Measurements from ENCODE around the gene ADCY7.

The ADCY7 gene

GRCh38 chr16:50282010-50282538, 15.7 kb downstream of the ADCY7 start:
- no peak for DNase-seq (ENCODE audit: low read depth)

- DNase-seq (ENCODE audit: low read depth): no peak
Observed at GRCh38 chr16:50282955-50283631, 16.7 kb downstream of the ADCY7 start.

GRCh38 chr16:50284131-50284911, 18.0 kb downstream of the ADCY7 start:
- DNase-seq (ENCODE audit: low read depth): no peak

- no peak for DNase-seq (ENCODE audit: low read depth)
Observed at GRCh38 chr16:50285406-50286003, 19.2 kb downstream of the ADCY7 start.

- DNase-seq (ENCODE audit: low read depth): no peak
Observed at GRCh38 chr16:50286681-50287080, 20.3 kb downstream of the ADCY7 start.

- no peak for DNase-seq (ENCODE audit: low read depth)
Observed at GRCh38 chr16:50288026-50288425, 21.7 kb downstream of the ADCY7 start.

GRCh38 chr16:50288920-50289319, 22.6 kb downstream of the ADCY7 start:
- DNase-seq (ENCODE audit: low read depth): no peak

GRCh38 chr16:50289950-50290764, 23.8 kb downstream of the ADCY7 start:
- DNase-seq (ENCODE audit: low read depth): no peak

- DNase-seq (ENCODE audit: low read depth): no peak
Observed at GRCh38 chr16:50290856-50291255, 24.5 kb downstream of the ADCY7 start.

GRCh38 chr16:50291719-50292565, 25.6 kb downstream of the ADCY7 start:
- DNase-seq (ENCODE audit: low read depth): no peak

- no peak for DNase-seq (ENCODE audit: low read depth)
Observed at GRCh38 chr16:50292566-50292948, 26.2 kb downstream of the ADCY7 start.

- no peak for DNase-seq (ENCODE audit: low read depth)
Observed at GRCh38 chr16:50293041-50293783, 26.9 kb downstream of the ADCY7 start.

GRCh38 chr16:50293994-50294855, 27.9 kb downstream of the ADCY7 start:
- DNase-seq (ENCODE audit: low read depth): no peak

GRCh38 chr16:50294955-50295354, 28.6 kb downstream of the ADCY7 start:
- no peak for DNase-seq (ENCODE audit: low read depth)

- no peak for DNase-seq (ENCODE audit: low read depth)
Observed at GRCh38 chr16:50295541-50296132, 29.3 kb downstream of the ADCY7 start.

- DNase-seq (ENCODE audit: low read depth): no peak
Observed at GRCh38 chr16:50296807-50297206, 30.5 kb downstream of the ADCY7 start.

GRCh38 chr16:50297301-50298074, 31.1 kb downstream of the ADCY7 start:
- no peak for DNase-seq (ENCODE audit: low read depth)

GRCh38 chr16:50298075-50298460, 31.7 kb downstream of the ADCY7 start:
- no peak for DNase-seq (ENCODE audit: low read depth)

Measured in activated T-cell treated with anti-CD3 and anti-CD28 coated beads for 24 hours (primary cell).